Loucy (cell line): ENCODE data around the gene DPF3.

Experiments used
- H2AFZ ChIP-seq: fragments of 200-600 bp; sonication (generic); 2 replicates; pipeline ENCODE4 v1.6.0; 2016; ENCODE audit warnings: antibody characterized with exemption, mild to moderate bottlenecking, low read length, moderate library complexity
- H3F3A ChIP-seq: fragments of 200-600 bp; 2 replicates; pipeline ENCODE4 v1.6.0; 2016; ENCODE audit warnings: antibody characterized with exemption, low read depth, mild to moderate bottlenecking
- H3K27me3 ChIP-seq: fragments of 200-600 bp; sonication (generic); 2 replicates; pipeline ENCODE4 v1.6.1; 2014; ENCODE audit warnings: low read length, mild to moderate bottlenecking; ENCODE audit not compliant: insufficient read depth, poor library complexity, severe bottlenecking
- H3K36me3 ChIP-seq: fragments of 200-600 bp; sonication (generic); 2 replicates; pipeline ENCODE4 v1.6.1; 2016; ENCODE audit warnings: low read length; ENCODE audit not compliant: insufficient read depth
- H3K4me1 ChIP-seq: fragments of 200-600 bp; sonication (generic); 2 replicates; pipeline ENCODE4 v1.5.1; 2014; ENCODE audit warnings: low read length, mild to moderate bottlenecking; ENCODE audit not compliant: insufficient read depth, poor library complexity, severe bottlenecking
- H3K4me2 ChIP-seq: fragments of 200-600 bp; sonication (generic); 2 replicates; pipeline ENCODE4 v1.6.0; 2014; ENCODE audit warnings: antibody characterized with exemption, low read length, low read depth, mild to moderate bottlenecking; ENCODE audit not compliant: poor library complexity, severe bottlenecking
- H3K4me3 ChIP-seq: fragments of 200-600 bp; sonication (generic); 2 replicates; pipeline ENCODE4 v1.5.1; 2014; ENCODE audit warnings: low read length, mild to moderate bottlenecking, mixed read lengths; ENCODE audit not compliant: poor library complexity, severe bottlenecking
- H3K79me2 ChIP-seq: fragments of 200-600 bp; sonication (generic); 2 replicates; pipeline ENCODE4 v1.6.1; 2014; ENCODE audit warnings: low read length; ENCODE audit not compliant: insufficient read depth
- H3K9ac ChIP-seq: fragments of 200-600 bp; sonication (generic); 2 replicates; pipeline ENCODE4 v1.6.0; 2014; ENCODE audit warnings: mild to moderate bottlenecking, low read depth, low read length, moderate library complexity; ENCODE audit not compliant: poor library complexity, severe bottlenecking
- H3K9me2 ChIP-seq: fragments of 200-600 bp; sonication (generic); replicated peaks from 2 replicates; pipeline ENCODE4 v1.6.1; 2016; ENCODE audit warnings: low read depth, low read length, mixed read lengths
- H3K9me3 ChIP-seq: fragments of 200-600 bp; sonication (generic); 2 replicates; pipeline ENCODE4 v1.6.1; 2014; ENCODE audit warnings: mild to moderate bottlenecking, antibody characterized with exemption, low read length, low read depth; ENCODE audit not compliant: insufficient read depth
- H4K20me1 ChIP-seq: fragments of 200-600 bp; sonication (generic); 2 replicates; pipeline ENCODE4 v1.6.0; 2014; ENCODE audit warnings: antibody characterized with exemption, low read length, mild to moderate bottlenecking; ENCODE audit not compliant: insufficient read depth, poor library complexity, severe bottlenecking
- EZH2phosphoT487 ChIP-seq: fragments of 200-600 bp; IDR thresholded peaks from 2 replicates; pipeline ENCODE4 v1.6.1; 2018; ENCODE audit warnings: antibody characterized with exemption, mild to moderate bottlenecking, moderate library complexity, borderline replicate concordance
- TF ChIP-seq, protein P1 (sequence below): fragments of 200-600 bp; sonication (generic); conservative IDR thresholded peaks from 2 replicates; pipeline ENCODE4 v1.5.1; 2014; ENCODE audit warnings: mild to moderate bottlenecking, antibody characterized with exemption, low read length

The DPF3 gene

DNA sequence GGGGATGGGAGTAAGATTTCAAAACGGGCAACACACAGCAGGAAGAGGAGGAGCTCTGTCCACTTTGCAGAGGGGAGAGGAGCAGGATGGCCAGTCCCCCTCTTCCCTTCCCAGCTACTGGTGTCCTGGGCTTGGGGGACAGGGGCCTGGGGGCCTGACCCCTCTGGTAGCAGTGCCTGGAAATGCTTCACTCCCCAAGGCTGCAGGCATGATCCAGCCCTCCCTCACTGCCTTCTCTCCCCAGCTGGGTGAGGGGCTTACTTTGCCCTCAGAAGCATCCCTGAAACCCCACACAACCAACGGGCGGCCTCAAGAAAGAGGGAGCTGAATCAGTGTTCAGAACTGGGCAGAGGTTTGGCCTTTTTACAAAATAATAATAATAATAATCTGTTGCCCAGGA is 279.5 kb downstream of the DPF3 start:
- peaks cover 53% of the 10 kb centered on the region for H3K4me1 ChIP-seq
- no peaks in the 10 kb centered on the region for H3K9me2 ChIP-seq
- no peak overlapping the region for H3K9ac ChIP-seq
- H4K20me1 ChIP-seq = no peaks in the 10 kb centered on the region
- no peaks in the 10 kb centered on the region for H3K27me3 ChIP-seq
- H3K36me3 ChIP-seq = no peaks in the 10 kb centered on the region
- H3K4me3 ChIP-seq = no peak overlapping the region
- no peak for TF ChIP-seq EZH2phosphoT487
- TF ChIP-seq, protein P1, sequence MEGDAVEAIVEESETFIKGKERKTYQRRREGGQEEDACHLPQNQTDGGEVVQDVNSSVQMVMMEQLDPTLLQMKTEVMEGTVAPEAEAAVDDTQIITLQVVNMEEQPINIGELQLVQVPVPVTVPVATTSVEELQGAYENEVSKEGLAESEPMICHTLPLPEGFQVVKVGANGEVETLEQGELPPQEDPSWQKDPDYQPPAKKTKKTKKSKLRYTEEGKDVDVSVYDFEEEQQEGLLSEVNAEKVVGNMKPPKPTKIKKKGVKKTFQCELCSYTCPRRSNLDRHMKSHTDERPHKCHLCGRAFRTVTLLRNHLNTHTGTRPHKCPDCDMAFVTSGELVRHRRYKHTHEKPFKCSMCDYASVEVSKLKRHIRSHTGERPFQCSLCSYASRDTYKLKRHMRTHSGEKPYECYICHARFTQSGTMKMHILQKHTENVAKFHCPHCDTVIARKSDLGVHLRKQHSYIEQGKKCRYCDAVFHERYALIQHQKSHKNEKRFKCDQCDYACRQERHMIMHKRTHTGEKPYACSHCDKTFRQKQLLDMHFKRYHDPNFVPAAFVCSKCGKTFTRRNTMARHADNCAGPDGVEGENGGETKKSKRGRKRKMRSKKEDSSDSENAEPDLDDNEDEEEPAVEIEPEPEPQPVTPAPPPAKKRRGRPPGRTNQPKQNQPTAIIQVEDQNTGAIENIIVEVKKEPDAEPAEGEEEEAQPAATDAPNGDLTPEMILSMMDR = no peak
- H2AFZ ChIP-seq = no peak overlapping the region
- H3K9me3 ChIP-seq = no peaks in the 10 kb centered on the region
- H3K79me2 ChIP-seq = no peaks in the 10 kb centered on the region
- H3F3A ChIP-seq = no peaks in the 10 kb centered on the region
- no peak overlapping the region for H3K4me2 ChIP-seq

DNA sequence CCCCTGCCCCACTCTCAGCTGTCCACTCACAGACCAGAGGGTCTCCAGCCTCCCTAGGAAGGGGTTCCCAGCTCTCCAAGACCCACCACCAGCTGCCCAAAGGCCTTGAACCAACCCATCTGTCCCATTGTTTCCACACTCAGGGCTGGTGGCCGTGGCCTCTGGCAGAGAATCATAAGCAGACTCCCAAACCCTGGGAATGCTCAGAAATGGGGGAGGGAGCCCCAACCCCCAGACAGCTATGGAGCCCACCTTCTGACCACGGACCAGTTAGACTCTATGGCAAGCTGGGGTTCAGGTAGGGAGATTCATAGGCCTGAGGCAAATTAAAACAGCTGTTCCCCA is 280.0 kb downstream of the DPF3 start:
- Histone ChIP-seq H2AFZ (no peak overlapping the region), H3K4me1 (peaks cover 53% of the 10 kb centered on the region), H4K20me1 (no peaks in the 10 kb centered on the region), H3F3A (no peaks in the 10 kb centered on the region), H3K9me3 (no peaks in the 10 kb centered on the region), H3K27me3 (no peaks in the 10 kb centered on the region), H3K4me3 (no peak overlapping the region), H3K4me2 (no peak overlapping the region), H3K79me2 (no peaks in the 10 kb centered on the region), H3K9ac (no peak overlapping the region), H3K9me2 (no peaks in the 10 kb centered on the region), H3K36me3 (no peaks in the 10 kb centered on the region)
- TF ChIP-seq, protein P1 = no peak
- TF ChIP-seq EZH2phosphoT487 = no peak

DNA sequence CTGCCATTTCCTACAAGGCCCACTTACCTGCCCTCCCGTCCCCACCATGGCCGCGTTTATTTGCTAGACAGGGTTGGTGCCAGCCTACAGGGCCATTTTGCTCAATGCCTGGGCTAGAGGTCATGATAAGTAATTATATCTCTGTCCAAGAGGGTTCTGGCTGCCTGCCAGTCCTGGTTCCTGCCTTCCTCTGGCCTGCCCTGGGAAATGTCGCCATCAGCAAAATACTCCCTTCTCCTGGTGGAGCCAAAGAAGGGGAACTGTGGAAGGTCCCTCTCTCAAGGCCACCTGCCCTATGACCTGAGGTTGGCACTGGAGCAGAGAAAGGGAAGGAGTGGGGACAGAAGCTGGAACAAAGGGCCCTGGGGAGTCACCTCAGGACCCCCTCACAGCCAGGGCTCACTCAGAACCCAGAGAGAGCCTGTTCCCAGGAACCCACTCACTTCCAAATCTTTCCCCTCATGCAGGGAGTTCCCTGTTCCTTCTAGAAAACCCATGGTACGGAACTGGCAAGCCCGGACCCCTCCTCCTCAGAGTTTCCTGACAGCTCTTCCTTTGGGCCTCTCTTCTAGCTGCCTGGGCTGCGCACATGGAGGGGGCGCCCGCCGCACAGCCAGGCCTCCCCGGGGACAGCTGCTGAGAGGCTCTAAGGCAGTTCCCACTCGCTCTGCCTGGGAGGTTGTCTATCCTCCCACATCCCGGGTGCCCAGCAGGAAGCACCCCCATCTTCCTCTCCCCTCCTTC is 280.5 kb downstream of the DPF3 start:
- H3K4me1 ChIP-seq = peaks cover 57% of the 10 kb centered on the region
- H3K9me2 ChIP-seq = no peaks in the 10 kb centered on the region
- no peaks in the 10 kb centered on the region for H3F3A ChIP-seq
- no peak overlapping the region for H3K4me3 ChIP-seq
- no peaks in the 10 kb centered on the region for H3K27me3 ChIP-seq
- no peak for TF ChIP-seq EZH2phosphoT487
- TF ChIP-seq, protein P1 = no peak
- H3K4me2 ChIP-seq = no peak overlapping the region
- no peak overlapping the region for H2AFZ ChIP-seq
- no peak overlapping the region for H3K9ac ChIP-seq
- H3K36me3 ChIP-seq = no peaks in the 10 kb centered on the region
- no peaks in the 10 kb centered on the region for H3K9me3 ChIP-seq
- H4K20me1 ChIP-seq = no peaks in the 10 kb centered on the region
- no peaks in the 10 kb centered on the region for H3K79me2 ChIP-seq
